ENCODE results near the gene FEZ2.

GRCh38 chr2:36507408-36507812 is 90.6 kb downstream of the FEZ2 start:
- TF ChIP-seq POLR2A (IDR thresholded peaks at IDR 0.05) = no peak
- TF ChIP-seq CTCF (IDR thresholded peaks at IDR 0.05) = peak in 5 of 6 experiments; percentile 24 to 78 (median 65)

Measured in thyroid gland (tissue), 4 donors.